ENCODE measurements around the gene TRIM39. TPM values are rescaled to one million over a fixed set of nuclear protein-coding genes. Genes with fewer than 3 reads are reported as not detected.

Gene TRIM39
- total and polyA plus RNA-seq, 9 of the 15 experiments (the other 6 are each of a cell fraction or from before 2014, with no cell fraction given): 5.6 to 17.7 (median 12.8) TPM

GRCh38 chr6:30344868-30345671 lies 18.3 kb downstream of the TRIM39 start, which contains the start of gene RPP21 (continued):
- TF ChIP-seq ZBTB49 (CRISPR knock-in tag; IDR thresholded peaks at IDR 0.05; ENCODE audit: borderline replicate concordance) (peak; percentile 85; the same call in 1 of the 2 replicates), BRF1 (IDR thresholded peaks at IDR 0.05; ENCODE audit: borderline replicate concordance, extremely low read depth, insufficient read length) (no peak), MTA3 (IDR thresholded peaks at IDR 0.05; ENCODE audit: borderline replicate concordance) (peak; percentile 74; the same call in 1 of the 2 replicates), MEF2D (tag; conservative IDR thresholded peaks at IDR 0.05; ENCODE audit: low read depth) (no peak), ZNF77 (CRISPR knock-in tag; IDR thresholded peaks at IDR 0.05) (no peak), PHB2 (IDR thresholded peaks at IDR 0.05; ENCODE audit: low read depth) (no peak), ZNF696 (CRISPR knock-in tag; conservative IDR thresholded peaks at IDR 0.05) (no peak), KLF16 (IDR thresholded peaks at IDR 0.05) (no peak), ZNF263 (CRISPR knock-in tag; IDR thresholded peaks at IDR 0.05; ENCODE audit: borderline replicate concordance) (peak; percentile 91), RNF2 (IDR thresholded peaks at IDR 0.05) (peak; percentile 25; the same call in 1 of the 2 replicates), SMAD4 (CRISPR knock-in tag; conservative IDR thresholded peaks at IDR 0.05) (peak; percentile 50; the same call in 1 of the 2 replicates), ZNF785 (CRISPR knock-in tag; IDR thresholded peaks at IDR 0.05) (no peak), E2F6 (IDR thresholded peaks at IDR 0.05; ENCODE audit: borderline replicate concordance in 1 of 2, extremely low read depth in 1 of 2, insufficient read depth in 1 of 2, insufficient read length in 1 of 2, low read depth in 1 of 2, low read length in 1 of 2, poor library complexity in 1 of 2, severe bottlenecking in 1 of 2) (peak; percentile 18 to 77), MYNN (IDR thresholded peaks at IDR 0.05) (no peak), MYNN (CRISPR knock-in tag; IDR thresholded peaks at IDR 0.05) (no peak), ZNF780A (CRISPR knock-in tag; IDR thresholded peaks at IDR 0.05) (0 out of 2 replicates have a peak, but pooled peaks have one; percentile 22)
- TF ChIP-seq, protein P1, sequence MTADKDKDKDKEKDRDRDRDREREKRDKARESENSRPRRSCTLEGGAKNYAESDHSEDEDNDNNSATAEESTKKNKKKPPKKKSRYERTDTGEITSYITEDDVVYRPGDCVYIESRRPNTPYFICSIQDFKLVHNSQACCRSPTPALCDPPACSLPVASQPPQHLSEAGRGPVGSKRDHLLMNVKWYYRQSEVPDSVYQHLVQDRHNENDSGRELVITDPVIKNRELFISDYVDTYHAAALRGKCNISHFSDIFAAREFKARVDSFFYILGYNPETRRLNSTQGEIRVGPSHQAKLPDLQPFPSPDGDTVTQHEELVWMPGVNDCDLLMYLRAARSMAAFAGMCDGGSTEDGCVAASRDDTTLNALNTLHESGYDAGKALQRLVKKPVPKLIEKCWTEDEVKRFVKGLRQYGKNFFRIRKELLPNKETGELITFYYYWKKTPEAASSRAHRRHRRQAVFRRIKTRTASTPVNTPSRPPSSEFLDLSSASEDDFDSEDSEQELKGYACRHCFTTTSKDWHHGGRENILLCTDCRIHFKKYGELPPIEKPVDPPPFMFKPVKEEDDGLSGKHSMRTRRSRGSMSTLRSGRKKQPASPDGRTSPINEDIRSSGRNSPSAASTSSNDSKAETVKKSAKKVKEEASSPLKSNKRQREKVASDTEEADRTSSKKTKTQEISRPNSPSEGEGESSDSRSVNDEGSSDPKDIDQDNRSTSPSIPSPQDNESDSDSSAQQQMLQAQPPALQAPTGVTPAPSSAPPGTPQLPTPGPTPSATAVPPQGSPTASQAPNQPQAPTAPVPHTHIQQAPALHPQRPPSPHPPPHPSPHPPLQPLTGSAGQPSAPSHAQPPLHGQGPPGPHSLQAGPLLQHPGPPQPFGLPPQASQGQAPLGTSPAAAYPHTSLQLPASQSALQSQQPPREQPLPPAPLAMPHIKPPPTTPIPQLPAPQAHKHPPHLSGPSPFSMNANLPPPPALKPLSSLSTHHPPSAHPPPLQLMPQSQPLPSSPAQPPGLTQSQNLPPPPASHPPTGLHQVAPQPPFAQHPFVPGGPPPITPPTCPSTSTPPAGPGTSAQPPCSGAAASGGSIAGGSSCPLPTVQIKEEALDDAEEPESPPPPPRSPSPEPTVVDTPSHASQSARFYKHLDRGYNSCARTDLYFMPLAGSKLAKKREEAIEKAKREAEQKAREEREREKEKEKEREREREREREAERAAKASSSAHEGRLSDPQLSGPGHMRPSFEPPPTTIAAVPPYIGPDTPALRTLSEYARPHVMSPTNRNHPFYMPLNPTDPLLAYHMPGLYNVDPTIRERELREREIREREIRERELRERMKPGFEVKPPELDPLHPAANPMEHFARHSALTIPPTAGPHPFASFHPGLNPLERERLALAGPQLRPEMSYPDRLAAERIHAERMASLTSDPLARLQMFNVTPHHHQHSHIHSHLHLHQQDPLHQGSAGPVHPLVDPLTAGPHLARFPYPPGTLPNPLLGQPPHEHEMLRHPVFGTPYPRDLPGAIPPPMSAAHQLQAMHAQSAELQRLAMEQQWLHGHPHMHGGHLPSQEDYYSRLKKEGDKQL (CRISPR knock-in tag; IDR thresholded peaks at IDR 0.05; ENCODE audit: borderline replicate concordance): no peak
- TF ChIP-seq, protein P2, sequence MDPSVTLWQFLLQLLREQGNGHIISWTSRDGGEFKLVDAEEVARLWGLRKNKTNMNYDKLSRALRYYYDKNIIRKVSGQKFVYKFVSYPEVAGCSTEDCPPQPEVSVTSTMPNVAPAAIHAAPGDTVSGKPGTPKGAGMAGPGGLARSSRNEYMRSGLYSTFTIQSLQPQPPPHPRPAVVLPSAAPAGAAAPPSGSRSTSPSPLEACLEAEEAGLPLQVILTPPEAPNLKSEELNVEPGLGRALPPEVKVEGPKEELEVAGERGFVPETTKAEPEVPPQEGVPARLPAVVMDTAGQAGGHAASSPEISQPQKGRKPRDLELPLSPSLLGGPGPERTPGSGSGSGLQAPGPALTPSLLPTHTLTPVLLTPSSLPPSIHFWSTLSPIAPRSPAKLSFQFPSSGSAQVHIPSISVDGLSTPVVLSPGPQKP (CRISPR knock-in tag; IDR thresholded peaks at IDR 0.05): no peak
